Measurements from ENCODE around the gene CPB2. TPM values are rescaled to one million over a fixed set of nuclear protein-coding genes. Genes with fewer than 3 reads are reported as not detected.
A peak's percentile ranks its signal among the peaks of the same experiment; 100 is the strongest.

The CPB2 gene
- polyA plus RNA-seq, 3 donors from 2014 or later, result not detected

GRCh38 chr13:46101002-46101401, 3.8 kb downstream of the CPB2 start:
- H3K27me3 Mint-ChIP-seq (ENCODE audit: low read depth in 3 of 3), result peaks cover 3 to 6% (median 4%) of the 10 kb centered on the region in 3 donors
- DNase-seq, result no peak
- no peaks in the 10 kb centered on the region for H3K4me1 Mint-ChIP-seq
- no peak overlapping the region for H3K4me3 Mint-ChIP-seq
- no peaks in the 10 kb centered on the region for H3K9me3 Mint-ChIP-seq
- no peaks in the 10 kb centered on the region for H3K36me3 Mint-ChIP-seq
- H3K27ac Mint-ChIP-seq, result no peak overlapping the region

DNA sequence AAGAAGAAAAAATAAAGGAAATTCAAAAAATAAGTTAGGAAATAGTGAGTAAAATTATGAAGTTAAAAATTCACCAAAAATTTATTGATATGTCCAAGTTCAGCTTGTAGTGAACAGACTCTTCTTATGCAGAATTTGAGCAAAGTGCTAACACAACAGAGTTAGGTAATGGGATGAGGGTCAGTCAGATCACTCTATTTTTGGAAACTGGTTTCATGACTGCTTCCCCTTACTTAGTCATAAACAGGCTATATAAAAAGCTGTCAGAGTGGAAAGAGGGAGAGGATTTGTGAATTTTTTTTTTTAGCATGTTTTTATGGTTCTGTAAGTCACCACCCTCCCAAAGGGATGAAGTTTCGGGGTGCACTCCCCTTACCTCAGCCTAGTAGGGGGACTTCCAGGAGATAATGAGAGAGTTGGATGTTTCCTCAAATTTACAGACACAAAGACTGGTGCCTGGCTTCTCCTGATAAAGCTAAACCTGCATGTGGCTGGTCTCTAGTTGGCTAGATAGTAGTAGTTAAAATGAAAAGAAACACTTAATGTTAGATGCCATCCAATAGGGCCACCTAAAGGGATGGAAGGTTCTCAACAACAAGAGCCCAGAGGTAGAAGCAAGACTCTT, 4.5 kb downstream of the CPB2 start:
- Mint-ChIP-seq H3K4me3 (no peak overlapping the region), H3K27ac (no peak overlapping the region)

GRCh38 chr13:46097663-46098062, 7.2 kb downstream of the CPB2 start:
- no peak overlapping the region for H3K27ac Mint-ChIP-seq
- H3K9me3 Mint-ChIP-seq, result no peaks in the 10 kb centered on the region
- no peak overlapping the region for H3K4me3 Mint-ChIP-seq
- peaks cover 3 to 9% (median 4%) of the 10 kb centered on the region in 3 donors for H3K27me3 Mint-ChIP-seq (ENCODE audit: low read depth in 3 of 3)
- DNase-seq, result no peak
- no peaks in the 10 kb centered on the region for H3K36me3 Mint-ChIP-seq
- H3K4me1 Mint-ChIP-seq, result no peaks in the 10 kb centered on the region

More for the DNA sequence above, 4.5 kb downstream of the CPB2 start:
- no peaks in the 10 kb centered on the region for H3K9me3 Mint-ChIP-seq
- H3K27me3 Mint-ChIP-seq (ENCODE audit: low read depth in 3 of 3), result peaks cover 3 to 7% (median 4%) of the 10 kb centered on the region in 3 donors
- H3K36me3 Mint-ChIP-seq, result no peaks in the 10 kb centered on the region
- DNase-seq, result no peak
- no peaks in the 10 kb centered on the region for H3K4me1 Mint-ChIP-seq

DNA sequence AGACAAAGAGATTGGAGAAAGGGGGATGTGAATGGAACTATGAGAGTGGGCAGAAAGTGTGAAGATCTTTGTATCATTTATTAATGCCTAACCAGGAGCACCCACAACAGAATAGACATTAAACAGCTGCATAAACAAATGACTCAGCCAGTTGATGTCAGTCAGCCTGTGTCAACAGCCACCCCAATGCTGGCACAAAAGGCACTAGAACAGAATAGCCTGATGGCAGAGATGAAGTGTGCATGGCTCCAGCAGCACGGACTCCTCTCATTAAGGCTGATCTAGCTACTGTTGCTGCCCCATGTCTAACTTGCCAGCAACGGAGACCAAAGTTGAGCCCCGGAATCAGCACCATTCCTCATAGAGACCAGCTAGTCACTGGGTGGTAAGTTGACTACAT, 7.8 kb downstream of the CPB2 start:
- H3K4me1 Mint-ChIP-seq, result no peaks in the 10 kb centered on the region
- no peak overlapping the region for H3K27ac Mint-ChIP-seq
- H3K9me3 Mint-ChIP-seq, result no peaks in the 10 kb centered on the region
- H3K27me3 Mint-ChIP-seq (ENCODE audit: low read depth in 3 of 3), result peaks cover 3 to 12% (median 4%) of the 10 kb centered on the region in 3 donors
- DNase-seq, result no peak
- H3K4me3 Mint-ChIP-seq, result no peak overlapping the region
- H3K36me3 Mint-ChIP-seq, result no peaks in the 10 kb centered on the region

- no peak for DNase-seq
- Mint-ChIP-seq H3K36me3 (no peaks in the 10 kb centered on the region), H3K27me3 (ENCODE audit: low read depth in 3 of 3) (peaks cover 1 to 12% (median 4%) of the 10 kb centered on the region in 3 donors), H3K4me3 (no peak overlapping the region), H3K27ac (no peak overlapping the region), H3K4me1 (no peaks in the 10 kb centered on the region), H3K9me3 (no peaks in the 10 kb centered on the region)
Measured at GRCh38 chr13:46094478-46094877, 10.4 kb downstream of the CPB2 start.

- H3K4me3 Mint-ChIP-seq, result no peak overlapping the region
- peaks cover 0 to 8% (median 0%) of the 10 kb centered on the region in 3 donors for H3K27me3 Mint-ChIP-seq (ENCODE audit: low read depth in 3 of 3)
- H3K9me3 Mint-ChIP-seq, result no peaks in the 10 kb centered on the region
- DNase-seq, result no peak
- no peak overlapping the region for H3K27ac Mint-ChIP-seq
- no peaks in the 10 kb centered on the region for H3K36me3 Mint-ChIP-seq
- H3K4me1 Mint-ChIP-seq, result no peaks in the 10 kb centered on the region
Measured at GRCh38 chr13:46088821-46089562, 15.8 kb downstream of the CPB2 start.

DNA sequence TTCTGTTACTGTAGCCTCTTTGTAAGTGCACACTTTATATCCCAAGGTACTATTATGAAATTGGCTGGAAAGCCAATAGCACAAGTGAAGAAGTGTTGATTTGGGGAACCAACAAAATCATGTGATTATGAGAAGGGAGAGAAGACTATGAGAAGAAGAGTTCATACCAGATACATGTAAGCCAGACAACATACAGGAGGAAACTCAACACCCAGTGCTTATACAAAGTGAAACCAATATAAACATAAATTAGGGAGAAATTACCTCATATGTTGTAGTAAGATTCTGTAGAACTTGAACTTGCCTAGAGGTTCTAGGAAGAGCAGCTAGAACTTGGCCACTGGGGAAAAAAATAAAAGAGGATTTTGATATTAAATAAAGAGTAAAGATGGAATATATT, 17.4 kb downstream of the CPB2 start:
- no peak for DNase-seq
- no peaks in the 10 kb centered on the region for H3K4me1 Mint-ChIP-seq
- H3K9me3 Mint-ChIP-seq, result no peaks in the 10 kb centered on the region
- H3K27ac Mint-ChIP-seq, result no peak overlapping the region
- no peak overlapping the region for H3K4me3 Mint-ChIP-seq
- peaks cover 0 to 10% (median 2%) of the 10 kb centered on the region in 3 donors for H3K27me3 Mint-ChIP-seq (ENCODE audit: low read depth in 3 of 3)
- H3K36me3 Mint-ChIP-seq, result no peaks in the 10 kb centered on the region

- no peaks in the 10 kb centered on the region for H3K9me3 Mint-ChIP-seq
- H3K4me3 Mint-ChIP-seq, result no peak overlapping the region
- H3K27ac Mint-ChIP-seq, result no peak overlapping the region
- DNase-seq, result no peak
- no peaks in the 10 kb centered on the region for H3K36me3 Mint-ChIP-seq
- H3K27me3 Mint-ChIP-seq (ENCODE audit: low read depth in 3 of 3), result peaks cover 0 to 10% (median 2%) of the 10 kb centered on the region in 3 donors
- H3K4me1 Mint-ChIP-seq, result no peaks in the 10 kb centered on the region
Measured at GRCh38 chr13:46086985-46087384, 17.8 kb downstream of the CPB2 start.

DNA sequence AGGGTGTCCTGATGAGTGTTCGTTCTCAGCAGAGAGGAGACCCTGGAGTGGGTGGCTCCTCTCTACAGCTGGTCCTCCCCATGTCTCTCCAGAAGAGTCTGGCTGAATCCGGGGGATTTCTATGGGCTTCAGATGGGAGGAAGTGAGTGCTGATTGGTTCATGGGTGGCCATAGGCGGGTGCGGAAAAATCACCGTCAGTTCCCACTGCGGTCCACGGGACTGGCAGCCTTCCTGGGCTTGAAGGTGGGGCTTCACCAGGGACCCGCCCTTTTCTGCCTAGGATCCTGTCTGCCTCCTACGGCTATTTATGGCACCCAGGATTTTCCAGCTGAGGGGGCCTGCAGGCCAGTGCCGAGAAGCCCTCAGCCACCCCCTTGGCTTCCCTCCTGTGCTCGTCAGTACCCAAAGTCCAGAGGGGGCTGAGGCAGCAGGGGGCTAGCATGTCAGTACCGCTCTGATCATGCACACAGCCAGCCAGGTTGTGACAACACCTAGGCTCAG, 18.4 kb downstream of the CPB2 start:
- H3K9me3 Mint-ChIP-seq, result no peaks in the 10 kb centered on the region
- H3K27ac Mint-ChIP-seq, result no peak overlapping the region
- no peak for DNase-seq
- no peaks in the 10 kb centered on the region for H3K36me3 Mint-ChIP-seq
- H3K4me1 Mint-ChIP-seq, result no peaks in the 10 kb centered on the region
- H3K27me3 Mint-ChIP-seq (ENCODE audit: low read depth in 3 of 3), result peaks cover 0 to 10% (median 2%) of the 10 kb centered on the region in 3 donors
- no peak overlapping the region for H3K4me3 Mint-ChIP-seq

DNA sequence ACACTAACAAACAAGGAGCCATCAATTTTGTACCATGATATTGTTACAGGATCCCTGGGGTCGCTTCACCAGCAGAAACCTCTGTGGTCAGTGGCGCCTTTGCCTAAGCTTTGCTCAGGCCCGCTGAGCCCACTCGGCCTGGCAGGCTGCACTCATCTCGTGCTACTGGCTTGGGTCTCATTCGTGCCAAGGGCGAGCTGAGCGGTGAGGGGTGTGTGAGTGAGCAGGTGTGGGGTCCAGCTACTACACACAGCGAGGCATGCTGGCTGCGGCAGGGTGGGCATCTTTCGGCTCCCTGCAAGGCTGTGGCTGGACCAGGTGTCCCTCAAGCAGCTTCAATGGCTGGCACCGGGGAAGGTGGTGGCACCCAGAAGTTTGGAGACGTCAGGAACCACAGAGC, 19.1 kb downstream of the CPB2 start:
- no peak for DNase-seq
- no peaks in the 10 kb centered on the region for H3K9me3 Mint-ChIP-seq
- no peaks in the 10 kb centered on the region for H3K36me3 Mint-ChIP-seq
- no peaks in the 10 kb centered on the region for H3K4me1 Mint-ChIP-seq
- H3K27ac Mint-ChIP-seq, result no peak overlapping the region
- no peak overlapping the region for H3K4me3 Mint-ChIP-seq
- peaks cover 0 to 10% (median 2%) of the 10 kb centered on the region in 3 donors for H3K27me3 Mint-ChIP-seq (ENCODE audit: low read depth in 3 of 3)

DNA sequence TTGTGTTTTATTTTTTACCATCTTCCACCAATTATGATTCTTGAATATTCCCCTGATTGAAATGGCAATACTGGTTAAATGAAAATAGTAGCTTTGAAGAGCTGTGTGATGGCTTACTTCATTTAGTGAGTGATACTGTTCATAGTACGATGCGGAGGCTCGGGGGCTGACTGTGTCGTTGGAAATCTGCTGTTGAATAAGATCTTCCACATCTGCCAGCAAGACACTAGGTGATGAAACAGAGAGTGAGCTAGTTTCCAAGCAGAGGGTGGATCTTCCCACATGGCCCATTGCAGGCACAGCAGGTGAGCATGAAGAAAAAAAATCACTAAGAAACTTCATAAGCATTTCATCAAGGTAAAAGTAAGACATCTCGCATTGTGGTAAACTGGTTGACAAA, 22.5 kb downstream of the CPB2 start:
- no peaks in the 10 kb centered on the region for H3K36me3 Mint-ChIP-seq
- peaks cover 13 to 16% of the 10 kb centered on the region in 2 donors for H3K4me1 Mint-ChIP-seq
- no peaks in the 10 kb centered on the region for H3K9me3 Mint-ChIP-seq
- peaks cover 0 to 7% (median 5%) of the 10 kb centered on the region in 3 donors for H3K27me3 Mint-ChIP-seq (ENCODE audit: low read depth in 3 of 3)
- DNase-seq, result no peak
- H3K27ac Mint-ChIP-seq, result no peak overlapping the region
- no peak overlapping the region for H3K4me3 Mint-ChIP-seq

DNA sequence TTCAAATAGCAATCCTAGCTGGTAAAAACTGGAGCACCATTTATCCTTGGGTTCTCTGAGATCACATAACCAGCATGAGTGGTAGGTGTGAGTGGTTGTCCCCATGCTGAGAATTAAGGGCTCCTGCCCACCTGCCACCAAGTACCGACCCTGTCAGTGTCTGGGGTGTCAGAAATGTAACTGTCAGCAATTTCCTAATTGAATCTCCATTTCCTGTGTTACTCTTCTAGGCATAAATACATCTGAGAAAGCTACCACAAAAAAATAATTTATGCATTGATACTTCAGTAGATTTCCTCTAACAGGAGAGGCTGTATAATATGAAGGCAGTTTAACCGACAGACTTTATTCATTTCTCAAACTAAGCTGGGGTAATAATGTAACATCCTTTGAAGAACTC, 25.1 kb downstream of the CPB2 start:
- no peaks in the 10 kb centered on the region for H3K36me3 Mint-ChIP-seq
- peaks cover 2 to 8% (median 4%) of the 10 kb centered on the region in 3 donors for H3K27me3 Mint-ChIP-seq (ENCODE audit: low read depth in 3 of 3)
- peaks cover 13 to 16% of the 10 kb centered on the region in 2 donors for H3K4me1 Mint-ChIP-seq
- H3K4me3 Mint-ChIP-seq, result peak overlapping the region in 1 of 5 donors; percentile 2
- no peaks in the 10 kb centered on the region for H3K9me3 Mint-ChIP-seq
- H3K27ac Mint-ChIP-seq, result peak overlapping the region in 5 of 6 donors; percentile 1 to 56 (median 23)
- peak; percentile 3 to 7 (median 7) for DNase-seq

- Mint-ChIP-seq H3K36me3 (no peaks in the 10 kb centered on the region), H3K27ac (no peak overlapping the region), H3K4me1 (peaks cover 13 to 16% of the 10 kb centered on the region in 2 donors), H3K4me3 (no peak overlapping the region), H3K9me3 (no peaks in the 10 kb centered on the region), H3K27me3 (ENCODE audit: low read depth in 3 of 3) (peaks cover 0 to 7% (median 2%) of the 10 kb centered on the region in 3 donors)
- DNase-seq, result no peak
Measured at GRCh38 chr13:46077265-46077664, 27.6 kb downstream of the CPB2 start.

DNA sequence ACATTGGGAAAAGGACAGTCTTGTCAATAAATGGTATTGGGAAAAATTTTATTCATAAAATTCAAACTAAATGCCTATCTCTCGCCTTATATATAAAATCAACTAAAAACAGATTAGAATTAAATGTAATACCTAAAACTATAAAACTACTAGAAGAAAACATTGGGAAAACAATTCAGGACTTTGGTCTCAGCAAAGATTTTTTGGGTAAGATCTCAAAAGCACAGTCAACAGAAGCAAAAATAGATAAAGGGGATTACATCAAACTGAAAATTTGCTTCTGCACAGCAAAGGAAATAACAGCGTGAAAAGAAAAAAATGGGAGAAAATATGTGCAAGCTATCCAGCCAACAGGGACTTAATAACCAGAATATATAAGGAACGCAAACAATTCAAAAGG, 28.0 kb downstream of the CPB2 start:
- Mint-ChIP-seq H3K36me3 (no peaks in the 10 kb centered on the region), H3K4me1 (peaks cover 13 to 16% of the 10 kb centered on the region in 2 donors), H3K9me3 (no peaks in the 10 kb centered on the region), H3K27me3 (ENCODE audit: low read depth in 3 of 3) (peaks cover 0 to 7% (median 2%) of the 10 kb centered on the region in 3 donors), H3K4me3 (no peak overlapping the region), H3K27ac (no peak overlapping the region)
- no peak for DNase-seq

All from immature natural killer cell (primary cell).